Ascending aorta (tissue), 2 donors: ENCODE results near the gene STX2. TPM values are rescaled to one million over a fixed set of nuclear protein-coding genes. Genes with fewer than 3 reads are reported as not detected.
A peak's percentile ranks its signal among the peaks of the same experiment; 100 is the strongest.
"Not testable (repeated sequence)": the region's sequence is repeated elsewhere in the genome, so short reads cannot be mapped to it uniquely, and the experiment has no call there.

Source experiments
- DNase-seq, 2 donors: peaks; one replicate each; pipeline ENCODE4 v3.0.0-alpha.2; 2019; ENCODE audit warnings: low spot score in 2 of 2
- H3K27ac ChIP-seq, 2 donors: fragments of 200-600 bp; sonication (generic); one replicate each; pipeline ENCODE4 v1.5.1; 2016 to 2017; ENCODE audit warnings: mild to moderate bottlenecking in 1 of 2
- H3K27me3 ChIP-seq: fragments of 200-600 bp; sonication (generic); one replicate; pipeline ENCODE4 v1.5.1; 2017
- H3K36me3 ChIP-seq, 2 donors: fragments of 200-600 bp; sonication (generic); one replicate each; pipeline ENCODE4 v1.5.1; 2016
- H3K4me1 ChIP-seq, 2 donors: fragments of 200-600 bp; sonication (generic); one replicate each; pipeline ENCODE4 v1.5.1; 2016 to 2017; ENCODE audit warnings: mild to moderate bottlenecking in 1 of 2
- H3K4me3 ChIP-seq, 2 donors: fragments of 200-600 bp; sonication (generic); one replicate each; pipeline ENCODE4 v1.5.1; 2016 to 2017; ENCODE audit warnings: mild to moderate bottlenecking in 1 of 2
- H3K9me3 ChIP-seq, 2 donors: fragments of 200-600 bp; sonication (generic); one replicate each; pipeline ENCODE4 v1.5.1; 2016
- CTCF ChIP-seq, 3 experiments: fragments of 200-600 bp in 2 of 3; fragments of 450-650 bp in 1 of 3; sonication (generic) in 2 of 3; IDR thresholded peaks; one replicate each; pipeline ENCODE4 v1.5.1; 2016 to 2019; ENCODE audit warnings: antibody characterized with exemption in 3 of 3, mild to moderate bottlenecking in 1 of 3, moderate library complexity in 1 of 3
- intact Hi-C: fragments of 100-400 bp; cut with DNase I; formaldehyde crosslinking; loops from one replicate; pipeline ENCODE4 v1.15.1; 2023
- total RNA-seq: library from RNA; depleted of rRNA; stranded (reverse); fragments of >200 nt; gene quantifications from one replicate; pipeline ENCODE4 v1.1.0, GENCODE V29; 2016

STX2 gene
- total RNA-seq, 1 donor from 2014 or later, result 16.6 TPM

- Histone ChIP-seq H3K27me3 (no peaks in the 10 kb centered on the region), H3K4me1 (peaks cover 3 to 17% of the 10 kb centered on the region in 2 donors), H3K27ac (peak within 1 kb of the TSS; percentile 74 to 87), H3K36me3 (peaks cover 28 to 33% of the 10 kb centered on the region in 2 donors), H3K4me3 (peak within 1 kb of the TSS; percentile 90 to 98), H3K9me3 (no peaks in the 10 kb centered on the region)
- intact Hi-C loops, result loop anchor here (1.0 to 5.0 kb wide), 3 partner anchors 32 to 1956 kb away; partner anchors contain the start of genes GOLGA3 and STX2
- DNase-seq, result peak; percentile 33 to 93
- peak in 1 of 3 experiments; percentile 8 for TF ChIP-seq CTCF (IDR thresholded peaks at IDR 0.05)
Measured at GRCh38 chr12:130871286-130872178, 32.5 kb upstream of the STX2 start, which contains the start of gene RAN. Gene RAN, plus strand, starts transcription at chr12:130872066. Its CDS starts 528 bp downstream, at chr12:130872594.

GRCh38 chr12:130870442-130871285 lies 31.6 kb upstream of the STX2 start:
- intact Hi-C loops, result loop anchor here (1.0 to 5.0 kb wide), 3 partner anchors 31 to 1957 kb away; partner anchors contain the start of genes GOLGA3 and STX2
- peak; percentile 14 to 90 for DNase-seq
- Histone ChIP-seq H3K9me3 (no peaks in the 10 kb centered on the region), H3K27ac (peak overlapping the region; percentile 74 to 83), H3K4me3 (peak overlapping the region; percentile 90 to 98), H3K4me1 (peaks cover 3 to 17% of the 10 kb centered on the region in 2 donors), H3K27me3 (no peaks in the 10 kb centered on the region), H3K36me3 (peaks cover 19 to 25% of the 10 kb centered on the region in 2 donors)
- peak; percentile 41 to 59 (median 45) for TF ChIP-seq CTCF (IDR thresholded peaks at IDR 0.05)

GRCh38 chr12:130868412-130868811 lies 29.4 kb upstream of the STX2 start:
- no peak for DNase-seq
- no peak for TF ChIP-seq CTCF (IDR thresholded peaks at IDR 0.05)
- Histone ChIP-seq H3K9me3 (no peaks in the 10 kb centered on the region), H3K27me3 (no peaks in the 10 kb centered on the region), H3K36me3 (peaks cover 0 to 2% of the 10 kb centered on the region in 2 donors), H3K4me1 (peaks cover 3 to 10% of the 10 kb centered on the region in 2 donors), H3K4me3 (no peak overlapping the region), H3K27ac (no peak overlapping the region)
- intact Hi-C loops, result no loop called here

- H3K4me3 ChIP-seq, result no peak overlapping the region
- no peaks in the 10 kb centered on the region for H3K36me3 ChIP-seq
- no peak for DNase-seq
- no peaks in the 10 kb centered on the region for H3K27me3 ChIP-seq
- no peak overlapping the region for H3K27ac ChIP-seq
- no peak for TF ChIP-seq CTCF (IDR thresholded peaks at IDR 0.05)
- no peaks in the 10 kb centered on the region for H3K9me3 ChIP-seq
- no peaks in the 10 kb centered on the region for H3K4me1 ChIP-seq
- intact Hi-C loops, result no loop called here
Measured at GRCh38 chr12:130863298-130863697, 24.2 kb upstream of the STX2 start.

- H3K36me3 ChIP-seq, H3K4me3 ChIP-seq, intact Hi-C loops, H3K4me1 ChIP-seq, DNase-seq, H3K9me3 ChIP-seq, H3K27me3 ChIP-seq, H3K27ac ChIP-seq: not testable (repeated sequence)
Measured at GRCh38 chr12:130862771-130863170, 23.7 kb upstream of the STX2 start.
